Cardiac septum (tissue), 1 donor: Measurements from ENCODE around the gene DPYD. TPM values are rescaled to one million over a fixed set of nuclear protein-coding genes. Genes with fewer than 3 reads are reported as not detected.

ENCODE experiments used
- DNase-seq: peaks from one replicate; pipeline ENCODE4 v3.0.0-alpha.2; 2020; ENCODE audit warnings: low spot score
- intact Hi-C: fragments of 100-400 bp; cut with DNase I; formaldehyde crosslinking; loops from one replicate; pipeline ENCODE4 v1.14.0; 2022
- total RNA-seq: library from RNA; stranded (reverse); fragmentation: NEBNext Ultra II Directional; extraction: Animal tissue kit (Norgen Biotek cat#: 25700); gene quantifications from one replicate; pipeline ENCODE4 v1.2.1, GENCODE V29; 2021
- donor health status: DM: no; HTN: no; CAD: no.

DPYD gene
- total RNA-seq, 1 donor from 2014 or later = 7.3 TPM

DNA sequence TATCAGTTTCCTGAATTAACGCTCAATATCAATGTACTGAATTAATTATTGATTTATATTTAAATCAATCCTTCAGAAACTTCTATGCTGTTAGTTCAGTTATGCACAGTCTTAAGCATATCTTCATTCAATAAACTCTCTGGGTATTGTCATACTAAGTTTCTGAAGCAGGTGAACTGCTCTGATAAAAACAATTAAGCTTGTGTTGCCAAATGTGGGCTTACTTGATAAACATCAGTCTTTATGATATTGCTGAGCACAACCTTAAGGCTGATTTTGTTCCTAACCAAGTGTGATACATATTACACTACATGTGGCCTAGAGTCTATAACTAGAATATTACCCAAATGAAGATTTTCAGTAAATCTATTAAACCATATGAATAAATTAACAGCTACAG is 67.6 kb downstream of the DPYD start:
- intact Hi-C loops = no loop called here
- DNase-seq = no peak

DNA sequence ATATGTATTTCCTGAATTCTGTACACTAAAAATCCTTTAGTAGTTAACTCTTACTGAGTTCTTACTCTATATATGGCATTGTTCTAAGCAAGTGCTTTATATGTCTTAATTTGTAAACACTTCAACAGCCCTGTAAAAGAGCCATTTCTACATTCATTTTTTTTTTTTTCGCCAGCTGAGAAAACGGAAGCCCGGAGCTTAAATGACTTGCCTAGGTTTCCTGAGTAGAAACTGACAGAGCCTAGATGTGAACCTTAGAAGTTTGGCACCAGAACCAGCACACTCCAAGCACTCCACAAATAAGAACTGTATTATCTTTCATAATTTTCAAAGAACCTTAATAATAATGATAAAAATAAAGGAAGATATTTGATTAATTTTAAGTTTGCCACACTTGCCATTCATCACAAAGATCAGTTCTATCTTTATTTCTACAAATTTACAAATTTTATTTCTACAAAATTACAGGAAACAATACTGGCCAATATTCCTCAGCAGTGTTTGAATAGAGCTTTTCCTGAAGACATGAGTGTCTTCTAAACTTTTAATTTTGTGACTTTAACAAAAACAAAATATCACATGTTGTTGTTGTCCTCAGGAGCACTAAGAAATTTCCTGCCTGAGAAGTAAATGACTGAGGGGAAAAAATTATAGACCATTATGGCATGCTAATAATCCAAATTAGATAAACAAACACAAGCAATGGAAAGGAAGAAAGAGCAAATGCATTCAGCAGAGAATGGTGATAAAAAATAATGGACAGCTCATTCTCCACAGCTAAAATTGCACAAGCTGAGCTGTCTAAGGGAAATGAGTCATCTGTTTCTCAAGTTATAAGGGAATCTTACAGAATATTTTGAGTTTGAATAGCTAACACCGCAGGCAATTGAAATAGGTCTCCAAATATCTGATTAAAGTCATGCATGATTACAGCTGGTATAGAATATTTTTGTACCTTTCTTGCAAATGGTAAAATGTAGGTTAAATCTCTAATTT is 71.2 kb downstream of the DPYD start:
- intact Hi-C loops = no loop called here
- no peak for DNase-seq

DNA sequence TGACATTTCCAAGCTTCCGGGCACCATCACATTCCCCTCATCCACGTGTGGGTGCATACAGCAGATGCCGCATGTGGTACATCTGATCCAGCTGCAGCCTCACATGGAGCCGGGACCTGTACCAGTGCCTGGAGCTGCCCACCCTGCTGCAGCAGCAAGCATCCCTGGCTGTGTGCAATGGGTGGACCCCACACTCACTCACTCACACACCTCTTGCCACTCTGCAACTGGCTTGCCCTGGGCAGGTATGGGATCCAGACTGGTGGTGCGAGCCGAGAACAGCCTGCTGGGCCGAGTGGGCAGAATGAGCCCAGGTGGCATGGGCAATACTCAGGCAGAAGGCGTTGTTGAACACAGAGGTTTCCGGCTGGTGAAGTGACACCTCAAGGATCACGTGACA is 75.0 kb downstream of the DPYD start:
- no peak for DNase-seq

DNA sequence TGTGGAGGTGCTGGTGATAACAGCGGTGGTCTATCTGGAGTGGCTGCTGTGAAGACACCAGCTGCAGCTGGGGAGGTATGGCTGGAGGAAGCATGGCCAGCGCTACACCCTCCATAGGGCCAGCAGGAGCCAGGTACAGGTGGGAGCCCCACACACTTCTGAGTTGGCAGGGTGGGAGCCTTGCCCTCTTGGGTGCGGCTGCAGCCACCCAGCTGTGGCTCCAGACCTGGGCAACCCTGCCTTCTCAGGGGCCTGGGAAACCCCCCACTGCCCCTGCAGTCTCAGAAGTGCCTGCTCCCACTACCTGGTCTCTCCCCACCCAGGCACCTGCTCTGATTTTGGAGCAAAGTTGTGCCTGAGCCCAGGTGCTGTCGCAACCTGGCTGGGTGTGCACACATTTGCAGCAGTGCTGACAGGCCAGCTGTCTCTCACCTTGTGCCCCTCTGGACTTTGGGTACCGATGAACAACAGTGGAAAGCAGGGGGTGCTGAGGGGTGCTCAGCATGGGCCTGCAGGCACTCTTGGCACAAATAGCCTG is 76.2 kb downstream of the DPYD start:
- intact Hi-C loops = no loop called here
- DNase-seq = no peak

More for the DNA sequence above, 75.0 kb downstream of the DPYD start:
- intact Hi-C loops = no loop called here

DNA sequence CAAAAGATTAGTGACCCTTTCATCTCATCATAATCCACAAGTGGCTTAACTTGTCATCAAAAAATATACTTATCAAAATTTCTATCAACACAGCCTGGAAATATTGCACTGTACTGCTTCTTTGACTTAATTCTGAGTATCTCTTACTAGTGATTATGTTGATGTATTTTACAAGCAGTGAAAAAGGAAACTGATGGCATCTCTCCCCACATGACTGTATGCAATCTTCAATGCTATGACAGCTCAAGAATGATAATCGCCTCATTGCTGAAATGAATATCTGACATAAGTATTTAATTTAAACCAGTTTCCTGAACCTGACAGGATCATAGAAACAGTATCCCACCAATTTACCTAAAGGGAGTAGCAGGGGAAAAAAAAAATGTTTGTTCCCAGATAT is 79.5 kb downstream of the DPYD start:
- intact Hi-C loops = no loop called here
- no peak for DNase-seq

DNA sequence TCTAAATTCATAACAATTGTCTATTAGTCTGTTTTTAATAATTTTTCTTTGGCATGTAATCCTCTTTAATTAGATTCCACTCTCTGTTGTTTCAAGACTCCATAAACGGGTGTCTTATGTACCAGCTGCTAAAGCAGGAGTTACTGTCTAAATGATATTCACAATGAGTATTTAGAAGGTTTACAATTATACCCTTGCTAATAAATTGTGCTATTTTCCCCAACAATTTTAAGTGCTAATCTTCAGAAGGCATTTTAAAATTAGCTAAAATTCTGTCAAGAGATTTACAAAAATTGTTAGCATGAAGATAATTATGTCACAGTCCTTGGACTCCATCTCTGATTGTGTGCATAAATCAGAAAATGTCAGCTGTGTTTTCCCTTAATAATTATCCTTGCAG is 83.7 kb downstream of the DPYD start:
- intact Hi-C loops = no loop called here
- DNase-seq = no peak

DNA sequence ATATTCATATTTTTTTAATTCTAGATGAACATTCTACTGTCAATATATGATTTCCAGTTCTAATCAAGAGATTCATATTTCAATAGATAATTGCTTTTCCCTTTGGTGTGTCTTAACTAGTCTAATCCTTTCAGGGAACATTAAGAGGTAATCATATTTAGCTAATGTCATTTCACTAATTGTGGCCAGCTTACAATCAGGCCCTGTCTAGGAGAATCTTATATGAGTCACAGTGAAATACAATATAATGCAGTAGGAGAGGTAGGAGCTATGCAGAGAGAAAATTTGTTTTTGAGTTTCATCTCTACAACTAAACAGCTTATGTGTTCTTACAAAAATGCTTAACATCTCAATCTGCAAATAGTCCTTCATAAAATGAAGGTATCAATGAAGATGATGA is 85.9 kb downstream of the DPYD start:
- no peak for DNase-seq
- intact Hi-C loops = no loop called here

DNA sequence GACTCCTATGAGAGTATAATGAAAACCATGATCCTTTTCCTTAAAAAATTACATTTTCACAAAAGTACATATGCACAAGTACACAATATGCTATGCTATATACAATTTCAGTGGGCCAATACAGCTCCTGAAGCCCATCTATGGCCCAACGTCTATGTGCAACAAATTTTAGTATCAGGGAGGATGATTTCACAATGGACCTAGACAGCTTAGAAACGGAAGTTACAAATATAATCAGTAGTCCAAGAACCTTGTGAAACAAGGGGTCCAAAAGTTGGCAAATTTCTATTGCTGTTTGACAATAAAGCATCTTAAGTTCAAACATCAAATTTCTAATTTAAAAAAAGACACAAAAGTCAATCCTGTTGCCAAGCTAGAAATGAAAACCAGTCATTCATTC is 87.0 kb downstream of the DPYD start:
- intact Hi-C loops = no loop called here
- DNase-seq = no peak

DNA sequence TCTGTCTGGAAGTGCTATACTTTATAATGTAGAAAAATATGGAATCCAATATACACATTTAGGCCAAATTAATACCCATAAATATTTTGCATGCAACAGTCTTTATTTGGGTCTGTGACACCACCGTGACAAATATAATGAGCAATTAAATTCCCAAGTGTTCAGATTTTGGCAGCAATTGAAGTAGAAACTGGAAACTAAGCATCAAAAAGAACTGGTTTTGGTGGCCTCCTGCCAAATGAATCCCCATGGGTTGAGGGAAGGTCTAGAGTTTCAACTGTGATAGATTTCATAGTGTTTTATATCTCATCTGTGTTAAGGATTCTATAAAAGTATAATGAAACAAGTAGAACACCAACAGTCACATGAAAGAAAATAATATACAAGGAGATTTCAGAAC is 88.4 kb downstream of the DPYD start:
- intact Hi-C loops = no loop called here
- no peak for DNase-seq

DNA sequence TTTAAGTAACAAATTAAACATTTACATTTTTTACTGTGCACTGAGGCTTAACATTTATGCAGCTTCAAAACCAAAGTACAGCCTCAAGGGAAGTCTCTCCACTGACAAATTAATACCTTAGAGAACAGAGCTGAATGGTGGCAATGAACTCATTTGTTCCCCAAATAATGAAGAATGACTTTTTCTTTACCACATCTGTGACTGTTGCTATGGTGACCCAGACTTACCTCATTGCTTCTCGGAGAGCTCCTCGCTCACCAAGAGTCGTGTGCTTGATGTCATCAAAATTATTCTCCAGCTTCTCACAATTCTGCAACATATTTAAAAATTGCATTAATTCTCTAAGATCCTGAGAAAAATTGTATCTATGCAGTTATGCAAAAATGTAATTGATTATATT is 92.9 kb downstream of the DPYD start:
- intact Hi-C loops = loop anchor here (10.0 kb wide), 1 partner anchor 583 kb away; no protein-coding TSS in a partner anchor

DNA sequence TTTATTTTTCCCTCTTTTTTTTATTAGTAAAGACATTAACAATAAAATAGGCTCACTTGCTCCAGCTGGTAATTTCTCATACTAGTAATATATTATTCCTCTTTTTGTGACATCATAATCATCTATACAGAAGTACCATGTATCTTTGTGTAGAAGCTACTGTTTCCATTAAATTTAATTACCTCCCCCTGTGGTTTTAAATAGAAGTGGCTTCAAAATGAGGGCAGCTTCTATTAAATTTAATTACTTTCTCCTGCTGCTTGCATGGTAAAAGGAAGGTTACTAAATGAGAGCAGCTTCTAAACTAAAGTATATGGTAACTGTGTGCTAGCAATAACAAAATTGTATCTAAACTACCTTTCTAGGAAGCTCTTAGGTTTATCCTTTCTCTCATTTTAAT is 94.0 kb downstream of the DPYD start:
- intact Hi-C loops = loop anchor here (10.0 kb wide), 1 partner anchor 582 kb away; no protein-coding TSS in a partner anchor
- DNase-seq = no peak

More for the DNA sequence above, 92.9 kb downstream of the DPYD start:
- DNase-seq = no peak

DNA sequence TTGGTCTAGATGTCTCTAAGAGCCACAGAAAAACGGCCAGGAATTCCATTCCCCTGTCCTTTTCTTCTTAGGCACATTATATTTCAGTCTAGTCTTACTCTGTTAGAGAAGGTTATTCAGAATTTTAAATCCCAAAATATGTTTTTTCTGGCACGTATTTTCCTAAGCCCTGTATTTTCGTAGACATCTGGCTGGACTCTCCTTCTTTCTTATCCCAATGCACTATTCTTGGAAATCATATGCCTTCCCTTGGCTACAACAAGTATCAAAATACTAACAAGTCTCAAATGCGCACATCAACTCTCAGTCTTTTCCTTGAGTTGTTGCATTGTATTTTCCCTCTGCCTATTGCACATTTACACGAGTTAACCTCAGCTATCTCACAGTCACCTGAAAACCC is 96.2 kb downstream of the DPYD start:
- DNase-seq = no peak
- intact Hi-C loops = loop anchor here (10.0 kb wide), 1 partner anchor 580 kb away; no protein-coding TSS in a partner anchor

DNA sequence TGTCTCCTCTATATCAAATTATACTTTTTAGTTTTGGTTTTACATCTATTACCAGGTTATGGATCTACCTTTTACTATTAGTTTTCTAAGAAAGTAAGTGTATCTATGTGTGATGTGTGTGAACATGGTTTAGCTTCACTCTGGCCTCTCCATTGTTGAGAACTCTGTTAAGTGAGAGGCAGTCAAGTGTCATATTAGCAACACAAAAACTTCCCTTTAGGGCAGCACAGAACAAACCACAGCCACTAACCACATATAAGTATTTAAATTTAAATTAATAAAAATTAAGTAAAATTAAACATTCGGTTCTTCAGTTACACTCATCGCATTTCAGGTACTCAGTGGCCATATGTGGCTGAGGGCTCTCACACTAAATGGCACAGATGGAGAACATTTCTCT is 96.6 kb downstream of the DPYD start:
- DNase-seq = no peak
- intact Hi-C loops = loop anchor here (10.0 kb wide), 1 partner anchor 579 kb away; no protein-coding TSS in a partner anchor

DNA sequence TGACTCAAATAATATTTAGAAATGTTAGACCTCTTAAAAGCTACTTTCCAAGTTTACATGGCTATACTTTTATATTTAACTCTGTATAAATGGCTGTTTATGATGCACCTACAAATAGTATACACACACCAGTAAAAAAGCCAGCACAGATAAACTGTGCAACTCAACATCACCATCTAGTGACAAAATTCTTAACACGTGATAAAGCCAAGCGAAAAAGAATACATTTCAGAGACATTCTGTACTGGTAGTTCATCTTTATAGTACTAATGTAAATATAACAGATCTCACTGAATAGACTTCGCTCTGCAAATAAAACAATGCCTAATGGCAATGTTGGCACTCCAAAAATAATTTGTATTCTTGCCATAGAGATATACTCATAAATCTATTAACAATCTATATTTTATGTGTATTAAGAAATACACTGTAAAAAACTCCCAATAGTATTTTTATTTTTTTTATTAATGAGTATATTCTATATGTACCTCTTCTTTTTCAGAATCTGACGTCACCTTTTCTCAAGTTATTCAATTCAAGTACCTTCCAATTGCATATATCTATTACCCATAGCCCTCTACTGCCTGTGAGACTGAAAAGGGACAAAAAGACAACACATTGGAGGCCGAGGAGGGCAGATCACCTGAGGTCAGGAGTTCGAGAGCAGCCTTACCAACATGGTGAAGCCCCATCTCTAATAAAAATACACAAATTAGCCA is 100.2 kb downstream of the DPYD start:
- no peak for DNase-seq
- intact Hi-C loops = loop anchor here (10.0 kb wide), 1 partner anchor 576 kb away; no protein-coding TSS in a partner anchor

DNA sequence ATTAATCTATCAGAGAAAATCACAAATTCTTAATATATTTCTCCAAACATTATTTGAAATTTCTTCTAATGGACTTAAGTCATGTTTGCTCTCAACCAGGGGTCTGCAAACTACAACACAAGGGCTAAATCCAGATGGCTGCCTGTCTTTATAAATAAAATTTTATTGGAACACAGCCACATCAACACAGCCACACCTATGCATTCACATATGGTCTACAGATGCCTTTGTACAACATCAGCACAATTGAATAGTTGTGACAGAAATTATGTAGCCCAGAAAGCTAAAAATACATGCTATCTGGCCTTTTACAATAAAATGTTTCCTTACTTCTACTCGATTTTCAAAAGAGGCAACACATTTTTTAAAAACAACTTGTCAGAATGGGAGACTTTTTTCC is 103.9 kb downstream of the DPYD start:
- DNase-seq = no peak
- intact Hi-C loops = no loop called here

DNA sequence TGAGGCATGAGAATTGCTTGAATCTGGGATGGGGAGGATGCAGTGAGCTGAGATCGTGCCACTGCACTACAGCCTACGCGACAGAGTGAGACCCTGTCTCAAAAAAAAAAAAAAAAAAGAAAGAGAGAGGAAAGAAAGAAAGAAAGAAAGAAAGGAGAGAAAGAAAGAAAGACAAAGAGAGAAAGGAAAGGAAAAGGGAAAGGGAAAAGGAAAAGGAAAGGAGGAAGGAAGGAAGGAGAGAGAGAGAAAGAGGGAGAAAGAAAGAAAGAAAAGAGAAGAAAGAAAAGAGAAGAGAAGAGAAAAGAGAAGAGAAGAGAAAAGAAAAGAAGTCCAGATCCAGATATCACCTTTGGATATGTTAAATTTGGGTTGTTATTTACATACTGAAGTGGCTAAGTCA is 106.0 kb downstream of the DPYD start:
- intact Hi-C loops = no loop called here
- no peak for DNase-seq

DNA sequence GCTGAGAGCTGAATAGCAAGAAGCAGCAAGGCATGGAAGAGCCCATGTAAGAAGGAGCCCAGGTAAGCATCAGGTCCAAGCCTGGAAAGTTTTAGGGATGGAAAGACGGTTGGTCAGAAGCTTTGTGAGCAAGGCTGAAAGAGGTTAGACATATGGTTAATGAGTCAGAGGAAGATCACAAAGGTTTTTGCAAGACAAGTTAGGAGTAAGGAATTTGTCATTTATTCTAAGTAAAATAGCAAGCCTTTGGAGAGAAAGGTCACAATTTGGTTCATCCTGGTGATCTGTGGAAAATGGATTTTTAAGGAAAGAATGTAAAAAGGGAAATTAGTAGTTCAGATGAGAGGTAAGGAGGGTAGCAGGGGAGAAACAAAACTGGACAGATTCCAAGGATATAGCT is 106.7 kb downstream of the DPYD start:
- intact Hi-C loops = no loop called here
- DNase-seq = no peak

DNA sequence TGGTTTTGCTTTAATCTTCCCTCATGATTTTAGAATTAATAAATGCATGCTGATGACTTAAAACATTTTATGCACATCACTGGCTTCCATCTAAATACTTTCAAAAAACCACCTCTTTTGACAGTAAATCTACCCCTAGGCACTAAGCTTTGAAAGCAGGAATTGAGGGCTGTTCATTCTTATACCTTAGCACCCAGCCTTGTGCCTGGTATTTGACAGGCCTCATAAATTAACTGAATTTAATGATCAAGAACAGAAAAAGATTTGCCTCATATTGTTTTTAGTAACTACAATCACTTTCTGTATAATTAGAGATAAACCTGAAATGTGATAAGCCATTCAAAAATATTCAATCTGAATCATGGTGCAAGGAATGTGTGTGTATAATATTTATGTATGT is 108.8 kb downstream of the DPYD start:
- no peak for DNase-seq
- intact Hi-C loops = no loop called here

DNA sequence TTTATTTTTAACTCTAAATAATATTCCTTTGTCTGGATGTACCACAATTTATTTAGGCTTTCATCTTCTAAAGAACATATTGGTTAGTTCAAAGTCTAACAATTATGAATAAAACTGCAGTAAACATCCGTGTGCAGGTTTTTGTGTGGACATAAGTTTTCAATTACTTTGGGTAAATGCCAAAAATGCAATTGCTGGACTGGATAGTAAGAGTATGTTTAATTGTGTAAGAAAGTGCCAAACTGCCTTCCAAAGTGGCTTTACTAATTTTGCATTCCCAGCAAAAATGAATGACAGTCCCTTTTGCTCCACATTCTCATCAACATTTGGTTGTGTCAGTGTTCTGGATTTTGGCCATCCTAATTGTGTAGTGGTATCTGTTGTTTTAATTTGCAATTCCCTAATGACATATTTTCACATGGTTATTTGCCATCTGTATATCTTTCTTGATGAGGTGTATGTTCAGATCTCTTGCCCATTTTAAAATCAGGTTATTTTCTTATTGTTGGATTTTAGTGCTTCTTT is 113.8 kb downstream of the DPYD start:
- intact Hi-C loops = no loop called here
- DNase-seq = no peak

DNA sequence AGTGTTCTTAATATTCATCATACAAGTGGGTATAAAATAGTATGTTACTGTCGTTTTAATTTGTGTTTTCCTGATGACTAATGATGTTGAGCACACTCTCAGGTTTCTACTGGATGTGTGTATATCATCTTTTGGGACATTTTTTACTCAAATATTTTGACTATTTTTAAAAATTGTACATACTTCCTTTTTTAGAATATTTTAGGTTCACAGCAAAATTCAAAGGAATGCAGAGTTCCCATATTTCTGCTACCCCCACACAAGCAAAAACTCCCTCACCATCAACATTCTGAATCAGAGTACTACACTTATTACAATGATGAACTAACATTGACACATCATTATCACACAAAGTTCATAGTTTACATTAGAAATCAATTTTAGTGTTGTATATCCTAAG is 114.5 kb downstream of the DPYD start:
- no peak for DNase-seq

More for the DNA sequence above, 114.5 kb downstream of the DPYD start:
- intact Hi-C loops = no loop called here
